EL (cell line): ENCODE data around the gene HELB.

Source experiments
- DNase-seq: peaks from one replicate; pipeline ENCODE4 v3.0.0-alpha.2; 2016

The HELB gene

GRCh38 chr12:66304296-66304900 is 2.1 kb downstream of the HELB start:
- DNase-seq = no peak

DNA sequence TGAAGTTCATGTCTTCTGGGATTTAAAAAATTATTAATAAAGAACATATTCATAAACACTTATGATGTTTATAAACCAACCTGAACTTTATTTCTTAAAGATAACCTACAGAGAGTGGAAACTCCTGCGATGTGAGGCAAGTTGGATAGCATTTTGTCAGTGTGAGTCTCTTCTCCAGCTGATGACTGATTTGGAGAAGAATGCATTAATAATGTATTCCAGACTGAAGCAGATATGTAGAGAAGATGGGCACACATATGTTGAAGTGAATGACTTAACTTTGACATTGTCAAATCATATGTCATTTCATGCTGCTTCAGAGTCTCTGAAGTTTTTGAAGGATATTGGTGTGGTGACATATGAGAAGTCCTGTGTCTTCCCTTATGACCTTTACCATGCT is 7.3 kb downstream of the HELB start:
- DNase-seq = no peak

DNA sequence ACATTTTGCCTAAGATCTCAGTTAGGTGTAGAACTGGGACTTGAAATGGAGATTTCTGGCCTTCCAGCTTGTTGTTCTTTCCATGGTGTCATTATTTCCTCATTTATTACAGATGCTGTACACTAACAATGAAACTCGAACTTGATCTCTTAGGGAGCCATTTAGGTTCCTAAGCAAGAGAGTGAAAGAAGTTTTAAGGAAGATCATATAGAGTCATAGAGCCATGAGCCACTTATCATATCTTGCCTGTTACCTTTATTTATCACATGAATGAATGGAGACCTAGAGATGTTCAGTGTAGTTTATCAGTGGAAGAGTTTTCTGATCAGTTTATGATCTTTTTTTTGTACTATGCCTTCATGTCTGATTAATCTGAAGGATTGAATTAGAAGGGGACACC is 9.9 kb downstream of the HELB start:
- no peak for DNase-seq

- DNase-seq = no peak
These were observed 12.0 kb downstream of the HELB start for GRCh38 chr12:66314278-66314677.

GRCh38 chr12:66319266-66319954 is 17.1 kb downstream of the HELB start:
- DNase-seq = no peak

DNA sequence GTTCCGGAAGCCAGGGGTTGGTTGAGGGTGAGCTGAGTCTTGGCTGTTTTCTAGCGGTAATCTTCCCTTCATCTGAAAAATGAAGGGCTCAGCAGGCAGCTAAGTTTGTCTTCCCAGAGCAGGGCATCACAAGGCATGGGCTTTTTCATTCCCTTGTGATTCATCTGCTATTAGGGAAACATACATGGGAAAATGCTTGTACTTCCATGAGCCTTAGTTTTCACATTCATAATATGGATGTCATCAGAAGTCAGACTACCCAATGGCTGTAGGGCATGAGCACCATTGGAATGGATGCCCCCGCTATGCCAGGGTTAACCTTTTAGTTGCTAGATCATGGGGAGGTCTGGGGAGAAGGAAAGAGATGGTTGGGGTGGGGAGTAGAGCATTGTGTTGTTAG is 18.7 kb downstream of the HELB start:
- no peak for DNase-seq

DNA sequence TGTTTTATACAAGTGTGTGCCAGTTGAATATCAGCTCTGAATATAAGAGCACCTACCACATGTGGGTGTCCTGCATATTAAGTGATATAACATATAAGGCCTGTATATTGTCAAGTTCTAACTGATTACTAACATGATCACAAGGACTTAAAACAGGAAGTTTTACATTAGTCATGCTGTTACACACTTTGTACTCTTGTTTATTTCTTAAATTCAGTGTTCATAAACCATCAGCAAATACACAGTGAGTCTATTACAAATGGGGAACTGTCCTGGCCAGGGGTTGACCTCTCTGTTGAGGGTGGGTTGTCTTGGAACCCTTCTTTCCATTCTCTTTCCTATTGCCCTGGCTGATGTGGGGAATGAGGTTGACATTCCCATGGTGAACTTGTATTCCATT is 19.1 kb downstream of the HELB start:
- no peak for DNase-seq

GRCh38 chr12:66323017-66323416 is 20.7 kb downstream of the HELB start:
- no peak for DNase-seq

DNA sequence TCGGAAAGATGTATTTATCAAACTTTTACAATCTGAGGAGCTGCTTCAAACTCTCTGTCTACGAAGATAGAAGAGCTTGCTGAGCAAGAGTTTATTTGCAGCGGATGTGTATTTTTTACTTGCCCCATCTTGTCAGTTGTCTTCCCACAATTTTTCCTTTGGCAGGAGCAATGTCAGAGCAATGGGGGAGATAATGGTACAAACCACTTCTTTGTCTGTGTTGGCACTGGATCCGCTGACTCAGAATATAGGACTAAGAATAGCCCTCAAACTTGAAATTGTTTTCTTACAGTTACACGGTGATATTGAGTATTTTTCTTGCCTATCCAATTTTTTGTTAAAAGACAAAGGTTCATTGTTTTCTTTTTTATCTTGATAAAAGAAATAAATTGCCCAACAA is 27.6 kb downstream of the HELB start:
- no peak for DNase-seq

DNA sequence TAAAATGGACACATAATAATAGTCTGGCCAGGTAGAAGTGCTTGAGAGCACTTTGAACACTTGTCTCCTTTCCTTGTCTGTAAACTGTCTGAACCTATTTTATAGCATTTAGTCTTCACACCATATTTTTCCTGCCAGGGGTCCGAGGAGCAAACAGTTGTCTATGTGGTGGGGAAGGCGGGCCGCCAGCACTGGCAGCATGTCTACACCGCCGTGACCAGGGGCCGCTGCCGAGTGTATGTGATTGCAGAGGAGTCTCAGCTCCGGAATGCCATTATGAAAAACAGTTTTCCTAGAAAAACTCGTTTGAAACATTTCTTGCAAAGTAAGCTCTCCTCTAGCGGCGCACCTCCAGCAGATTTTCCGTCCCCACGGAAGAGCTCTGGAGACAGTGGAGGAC is 28.7 kb downstream of the HELB start:
- DNase-seq = no peak

DNA sequence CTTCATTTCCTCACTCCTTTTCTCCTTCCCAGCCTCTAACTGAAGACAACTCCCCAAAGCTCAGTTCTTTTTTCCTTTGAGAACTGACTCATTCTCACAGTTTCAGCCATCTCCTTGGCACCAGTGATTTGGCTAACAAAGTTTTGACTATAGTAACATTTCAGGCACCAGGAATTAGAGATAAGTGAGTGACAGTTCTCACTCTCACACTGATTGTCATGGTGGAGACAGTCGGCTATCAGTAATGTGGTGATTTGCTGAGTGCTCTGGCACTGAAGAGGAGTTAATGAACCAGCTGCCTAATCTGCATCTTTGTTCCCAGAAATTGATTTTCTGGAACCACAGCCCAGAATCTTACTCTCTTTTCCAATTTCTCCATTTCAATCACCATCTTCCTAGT is 29.5 kb downstream of the HELB start:
- no peak for DNase-seq

DNA sequence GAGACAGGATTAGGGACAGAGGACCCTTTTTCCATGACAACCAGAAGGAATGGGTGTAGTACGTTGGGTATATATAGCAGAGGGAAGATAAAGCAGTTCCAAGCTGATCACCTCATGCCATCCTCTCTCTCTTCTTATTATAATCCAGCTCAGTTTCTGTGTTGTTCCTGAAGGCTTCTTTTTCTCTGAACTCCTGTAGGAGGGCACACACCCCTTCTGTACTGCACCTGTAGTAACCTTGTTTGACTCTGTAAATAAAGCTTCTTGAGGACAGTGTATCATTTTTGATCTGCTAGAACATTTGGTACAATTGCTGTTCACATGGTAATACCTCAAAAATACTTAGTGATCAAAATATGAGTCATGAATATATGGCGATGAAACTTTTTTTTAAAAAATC is 33.5 kb downstream of the HELB start:
- DNase-seq = no peak

DNA sequence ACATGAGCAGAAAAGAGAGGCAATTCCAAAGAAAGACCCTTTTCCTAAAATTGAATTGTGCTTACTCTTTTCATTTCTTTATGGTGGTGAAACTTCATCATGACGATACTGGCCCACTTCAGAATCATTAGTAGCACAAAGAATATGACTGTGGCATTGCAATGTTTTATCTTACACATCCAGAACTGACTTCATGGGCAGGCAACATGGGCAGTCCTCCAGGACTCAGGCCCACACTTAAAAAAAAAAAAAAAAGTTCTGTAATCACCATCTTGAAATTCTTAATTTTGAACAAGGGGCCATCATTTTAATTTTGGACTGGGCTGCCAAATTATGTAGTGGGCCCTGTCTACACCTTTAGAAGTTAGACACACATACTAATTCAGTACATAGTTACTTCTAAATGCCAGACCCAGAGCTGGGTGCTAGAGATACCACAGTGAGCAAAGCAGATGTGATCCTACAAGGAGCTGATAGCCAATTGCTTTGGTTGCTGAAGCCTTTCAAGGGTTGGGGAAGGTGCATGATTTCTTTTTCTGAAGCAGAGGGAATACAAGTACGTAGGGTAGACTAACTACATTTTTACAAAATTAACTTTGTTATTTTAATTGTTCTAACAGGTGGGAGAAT is 35.2 kb downstream of the HELB start:
- no peak for DNase-seq

DNA sequence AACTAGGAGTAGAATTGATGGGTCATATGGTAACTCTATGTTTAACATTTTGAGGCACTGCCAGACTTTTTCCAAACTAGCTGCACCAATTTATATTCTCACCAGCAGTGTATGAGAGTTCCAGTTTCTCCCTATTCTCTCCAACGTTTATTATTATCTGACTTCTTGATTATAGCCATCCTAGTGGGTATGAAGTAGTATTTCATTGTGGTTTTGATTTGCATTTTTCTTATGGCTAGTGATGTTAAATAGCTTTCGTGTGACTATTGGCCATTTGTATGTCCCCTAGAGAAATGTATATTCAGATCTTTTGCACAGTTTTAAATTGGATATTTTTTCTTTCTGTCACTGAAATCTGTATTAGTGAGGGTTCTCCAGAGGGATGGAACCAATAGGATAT is 37.8 kb downstream of the HELB start:
- DNase-seq = no peak

DNA sequence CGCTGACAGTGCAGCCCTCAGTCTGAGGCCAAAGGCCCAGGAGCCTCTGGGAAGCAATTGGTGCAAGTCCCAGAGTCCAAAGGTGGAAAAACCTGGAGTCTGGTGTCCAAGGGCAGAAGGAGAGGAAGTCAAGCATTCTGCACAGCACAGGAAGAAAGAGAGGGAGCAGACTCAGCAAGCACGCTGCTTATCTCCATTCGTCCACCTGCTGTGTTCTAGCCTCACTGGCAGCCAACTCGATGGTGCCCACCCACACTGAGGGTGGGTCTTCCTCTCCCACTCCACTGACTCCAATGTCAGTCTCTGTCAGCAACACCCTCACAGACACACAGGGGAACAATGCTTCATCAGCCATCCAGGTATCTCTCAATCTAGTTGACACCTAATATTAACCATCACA is 38.8 kb downstream of the HELB start:
- DNase-seq = no peak

- no peak for DNase-seq
These were observed 42.9 kb downstream of the HELB start for GRCh38 chr12:66345212-66345611.

DNA sequence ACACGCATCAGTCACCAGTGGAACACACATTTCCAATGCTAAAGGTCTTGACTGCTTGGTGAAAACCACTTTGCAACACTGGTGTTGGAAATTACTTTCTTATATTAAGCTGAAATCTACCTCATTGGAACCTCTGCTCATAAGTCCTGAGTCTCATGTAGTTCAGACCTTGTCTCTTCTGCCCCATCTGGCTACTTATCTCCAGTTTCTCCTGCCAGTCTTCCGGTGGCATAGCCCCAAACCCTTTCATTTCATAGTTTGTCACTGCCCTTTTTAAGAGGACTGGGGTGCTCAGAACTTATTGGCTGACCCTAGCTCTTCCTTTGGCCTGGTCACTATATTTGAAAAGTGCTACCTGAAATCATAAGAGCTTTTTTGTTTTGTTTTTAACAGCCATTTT is 43.7 kb downstream of the HELB start:
- DNase-seq = no peak

- no peak for DNase-seq
These were observed 49.0 kb downstream of the HELB start for GRCh38 chr12:66351301-66351700.

DNA sequence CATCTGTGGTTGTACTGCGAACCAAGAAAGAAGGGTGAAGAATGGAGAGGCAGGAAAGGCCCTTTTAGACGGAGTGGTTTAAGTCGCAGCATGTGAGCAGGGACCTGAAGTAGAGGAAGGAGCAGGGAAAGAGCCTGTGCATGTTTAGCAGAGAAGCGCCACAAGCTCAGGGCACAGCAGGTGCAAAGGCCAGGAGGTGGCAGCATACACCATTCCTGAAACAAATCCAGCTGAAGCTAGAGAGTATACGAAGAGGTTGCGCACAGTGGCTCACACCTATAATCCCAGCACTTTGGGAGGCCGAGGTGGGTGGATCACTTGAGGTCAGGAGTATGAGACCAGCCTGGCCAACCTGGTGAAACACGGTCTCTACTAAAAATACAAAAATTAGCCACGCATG is 49.9 kb downstream of the HELB start:
- DNase-seq = peak; percentile 12

GRCh38 chr12:66352899-66353298 is 50.6 kb downstream of the HELB start:
- no peak for DNase-seq

DNA sequence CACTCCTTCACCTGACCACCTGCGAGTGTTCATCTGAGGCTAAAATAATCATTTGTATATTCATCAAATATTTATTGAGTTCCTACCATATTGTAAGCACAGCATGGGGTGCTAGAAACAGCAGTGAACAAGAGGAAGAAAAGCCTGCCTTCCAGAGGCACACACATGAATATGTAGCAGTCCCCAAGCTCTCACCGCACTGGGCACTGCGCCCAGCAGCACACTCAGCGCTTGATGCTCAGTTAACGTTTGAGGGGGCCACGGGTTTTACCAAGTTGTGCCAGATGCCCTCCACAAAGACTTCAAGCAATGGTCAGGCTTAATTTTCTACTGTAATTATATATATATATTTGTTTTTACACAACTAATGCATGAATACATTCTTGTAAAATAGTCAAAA is 52.0 kb downstream of the HELB start:
- DNase-seq = no peak

GRCh38 chr12:66359300-66359699 is 57.0 kb downstream of the HELB start:
- no peak for DNase-seq

GRCh38 chr12:66361703-66362102 is 59.4 kb downstream of the HELB start:
- no peak for DNase-seq

GRCh38 chr12:66365718-66366490 is 63.6 kb downstream of the HELB start:
- DNase-seq = peak; percentile 12
